Activated naive CD4-positive, alpha-beta T cell treated with Interleukin-2 at 50 U/mL for 16 hours (primary cell): ENCODE measurements around the gene ORMDL1.
A peak's percentile ranks its signal among the peaks of the same experiment; 100 is the strongest.
"Not testable (repeated sequence)": the region's sequence is repeated elsewhere in the genome, so short reads cannot be mapped to it uniquely, and the experiment has no call there.

Experiments
- DNase-seq: peaks from one replicate; pipeline ENCODE4 v3.0.0-alpha.2; 2020

Gene ORMDL1

GRCh38 chr2:189770590-189771322 is 13.4 kb downstream of the ORMDL1 start:
- DNase-seq = no peak

- DNase-seq = no peak
These were observed 20.1 kb downstream of the ORMDL1 start for GRCh38 chr2:189763908-189764661.

- peak; percentile 92 for DNase-seq
These were observed 21.4 kb downstream of the ORMDL1 start, which contains the start of gene OSGEPL1 for GRCh38 chr2:189762551-189763298. Gene OSGEPL1, minus strand, starts transcription at chr2:189762792. Its CDS starts 1,152 bp downstream, at chr2:189761640.

- no peak for DNase-seq
These were observed 21.9 kb downstream of the ORMDL1 start for GRCh38 chr2:189762229-189762550.

GRCh38 chr2:189760154-189760553 is 24.0 kb downstream of the ORMDL1 start:
- not testable (repeated sequence) for DNase-seq

GRCh38 chr2:189756311-189756952 is 27.7 kb downstream of the ORMDL1 start:
- DNase-seq = no peak

GRCh38 chr2:189751080-189751658 is 33.0 kb downstream of the ORMDL1 start:
- peak; percentile 25 for DNase-seq

- no peak for DNase-seq
These were observed 54.7 kb downstream of the ORMDL1 start for GRCh38 chr2:189729430-189729829.

GRCh38 chr2:189726849-189727248 is 57.3 kb downstream of the ORMDL1 start:
- no peak for DNase-seq

- no peak for DNase-seq
These were observed 57.9 kb downstream of the ORMDL1 start for GRCh38 chr2:189726271-189726670.

GRCh38 chr2:189723192-189723591 is 60.9 kb downstream of the ORMDL1 start:
- DNase-seq = no peak
